Measurements from ENCODE around the gene SLC38A6. TPM values are rescaled to one million over a fixed set of nuclear protein-coding genes. Genes with fewer than 3 reads are reported as not detected.

Gene SLC38A6
- total RNA-seq, 1 donor from 2014 or later = 19.0 TPM

DNA sequence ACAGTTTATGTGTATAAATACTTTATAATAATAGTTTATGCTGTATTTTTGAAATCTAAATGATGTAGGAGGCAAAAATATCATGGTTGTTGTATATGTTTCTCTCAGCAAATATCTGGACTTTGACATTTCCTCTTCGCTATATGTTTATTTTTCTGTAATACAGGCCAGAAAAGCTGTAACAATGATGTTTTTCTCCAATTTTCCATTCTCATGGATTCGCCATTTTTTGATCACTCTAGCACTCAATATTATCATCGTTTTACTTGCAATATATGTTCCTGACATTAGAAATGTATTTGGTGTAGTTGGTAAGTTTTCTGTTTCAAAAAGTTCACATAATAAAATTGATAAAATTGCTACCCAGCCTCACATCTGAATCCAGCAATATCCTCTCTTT, 70.6 kb downstream of the SLC38A6 start:
- no peak for DNase-seq (ENCODE audit: low spot score)
- Histone ChIP-seq H4K20me1 (ENCODE audit: low read depth) (no peaks in the 10 kb centered on the region), H3K4me1 (peaks cover 9% of the 10 kb centered on the region), H3K36me3 (no peaks in the 10 kb centered on the region), H3K27me3 (no peaks in the 10 kb centered on the region), H3K9ac (no peak overlapping the region), H3K4me2 (no peak overlapping the region), H3F3A (ENCODE audit: low read depth) (no peaks in the 10 kb centered on the region), H3K9me3 (ENCODE audit: low read depth) (no peaks in the 10 kb centered on the region), H2AFZ (replicated peaks) (no peak overlapping the region), H3K79me2 (ENCODE audit: low read depth) (no peaks in the 10 kb centered on the region), H3K4me3 (no peak overlapping the region), H3K27ac (no peak overlapping the region)
- H3K9me3 Mint-ChIP-seq = peaks cover 19% of the 10 kb centered on the region
- H3K27ac Mint-ChIP-seq = no peak overlapping the region
- no peaks in the 10 kb centered on the region for H3K27me3 Mint-ChIP-seq (ENCODE audit: insufficient read depth, low read depth)
- no peak for TF ChIP-seq EZH2 (IDR thresholded peaks at IDR 0.05)
- no peak for TF ChIP-seq EZH2phosphoT487 (IDR thresholded peaks at IDR 0.05)
- TF ChIP-seq, protein P1, sequence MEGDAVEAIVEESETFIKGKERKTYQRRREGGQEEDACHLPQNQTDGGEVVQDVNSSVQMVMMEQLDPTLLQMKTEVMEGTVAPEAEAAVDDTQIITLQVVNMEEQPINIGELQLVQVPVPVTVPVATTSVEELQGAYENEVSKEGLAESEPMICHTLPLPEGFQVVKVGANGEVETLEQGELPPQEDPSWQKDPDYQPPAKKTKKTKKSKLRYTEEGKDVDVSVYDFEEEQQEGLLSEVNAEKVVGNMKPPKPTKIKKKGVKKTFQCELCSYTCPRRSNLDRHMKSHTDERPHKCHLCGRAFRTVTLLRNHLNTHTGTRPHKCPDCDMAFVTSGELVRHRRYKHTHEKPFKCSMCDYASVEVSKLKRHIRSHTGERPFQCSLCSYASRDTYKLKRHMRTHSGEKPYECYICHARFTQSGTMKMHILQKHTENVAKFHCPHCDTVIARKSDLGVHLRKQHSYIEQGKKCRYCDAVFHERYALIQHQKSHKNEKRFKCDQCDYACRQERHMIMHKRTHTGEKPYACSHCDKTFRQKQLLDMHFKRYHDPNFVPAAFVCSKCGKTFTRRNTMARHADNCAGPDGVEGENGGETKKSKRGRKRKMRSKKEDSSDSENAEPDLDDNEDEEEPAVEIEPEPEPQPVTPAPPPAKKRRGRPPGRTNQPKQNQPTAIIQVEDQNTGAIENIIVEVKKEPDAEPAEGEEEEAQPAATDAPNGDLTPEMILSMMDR (IDR thresholded peaks at IDR 0.05) = no peak
- no peak overlapping the region for H3K4me3 Mint-ChIP-seq
- peaks cover 16% of the 10 kb centered on the region for H3K4me1 Mint-ChIP-seq
- peaks cover 11% of the 10 kb centered on the region for H3K36me3 Mint-ChIP-seq

DNA sequence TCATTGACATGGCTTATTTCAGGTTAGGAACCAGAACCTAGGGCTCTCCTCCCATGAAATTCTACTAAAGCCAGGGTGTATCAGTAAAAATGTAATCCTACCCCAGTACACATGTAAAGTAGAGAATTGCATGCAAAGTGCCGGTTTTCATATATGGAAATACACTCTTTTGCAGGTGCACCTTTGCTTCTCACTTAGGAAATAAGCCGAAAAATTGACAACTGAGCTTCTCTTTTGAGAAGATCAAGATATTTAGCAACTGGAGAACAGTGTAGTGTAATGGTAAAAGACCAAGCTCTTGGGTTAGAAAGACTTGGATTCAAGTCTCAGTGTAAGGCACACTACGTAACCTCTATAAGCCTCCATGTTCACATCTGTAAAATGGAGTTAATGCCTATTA, 82.4 kb downstream of the SLC38A6 start:
- Histone ChIP-seq H2AFZ (replicated peaks) (no peak overlapping the region), H3K79me2 (ENCODE audit: low read depth) (no peaks in the 10 kb centered on the region), H3K4me1 (no peaks in the 10 kb centered on the region), H3K9ac (no peak overlapping the region), H3K9me3 (ENCODE audit: low read depth) (no peaks in the 10 kb centered on the region), H3K4me3 (no peak overlapping the region), H3K36me3 (no peaks in the 10 kb centered on the region), H3K27me3 (no peaks in the 10 kb centered on the region), H4K20me1 (ENCODE audit: low read depth) (no peaks in the 10 kb centered on the region), H3K27ac (no peak overlapping the region), H3F3A (ENCODE audit: low read depth) (no peaks in the 10 kb centered on the region), H3K4me2 (no peak overlapping the region)
- Mint-ChIP-seq H3K36me3 (peaks cover 9% of the 10 kb centered on the region), H3K4me1 (no peaks in the 10 kb centered on the region), H3K27ac (no peak overlapping the region), H3K27me3 (ENCODE audit: insufficient read depth, low read depth) (no peaks in the 10 kb centered on the region), H3K9me3 (peaks cover 4% of the 10 kb centered on the region), H3K4me3 (no peak overlapping the region)
- DNase-seq (ENCODE audit: low spot score) = no peak
- TF ChIP-seq EZH2 (IDR thresholded peaks at IDR 0.05) (no peak), EZH2phosphoT487 (IDR thresholded peaks at IDR 0.05) (no peak)
- TF ChIP-seq, protein P1 (IDR thresholded peaks at IDR 0.05) = no peak

DNA sequence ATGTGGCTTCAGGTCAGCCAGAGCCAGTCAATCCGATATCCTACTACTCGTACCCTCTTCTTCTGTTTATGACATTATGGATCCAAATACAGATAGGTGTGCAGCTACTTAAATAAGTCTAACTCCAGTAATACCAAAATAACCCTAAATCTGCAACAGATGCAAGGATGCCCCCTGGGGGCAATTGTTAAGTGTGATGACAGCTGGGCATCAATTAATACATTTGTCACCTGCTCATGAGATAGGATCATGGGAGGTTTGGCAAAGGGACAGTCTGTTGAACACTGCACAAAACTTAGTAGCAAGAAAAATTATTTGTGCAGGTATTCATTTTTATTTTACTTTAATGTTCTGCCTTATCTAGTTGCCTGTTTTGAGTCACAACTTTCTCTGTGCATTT, 83.2 kb downstream of the SLC38A6 start:
- no peaks in the 10 kb centered on the region for H3K27me3 Mint-ChIP-seq (ENCODE audit: insufficient read depth, low read depth)
- H3K4me1 Mint-ChIP-seq = no peaks in the 10 kb centered on the region
- Histone ChIP-seq H3K9ac (no peak overlapping the region), H3F3A (ENCODE audit: low read depth) (no peaks in the 10 kb centered on the region), H4K20me1 (ENCODE audit: low read depth) (no peaks in the 10 kb centered on the region), H3K27me3 (no peaks in the 10 kb centered on the region), H3K79me2 (ENCODE audit: low read depth) (no peaks in the 10 kb centered on the region), H2AFZ (replicated peaks) (no peak overlapping the region), H3K4me2 (no peak overlapping the region), H3K36me3 (no peaks in the 10 kb centered on the region), H3K27ac (no peak overlapping the region), H3K4me3 (no peak overlapping the region), H3K4me1 (no peaks in the 10 kb centered on the region), H3K9me3 (ENCODE audit: low read depth) (no peaks in the 10 kb centered on the region)
- peaks cover 9% of the 10 kb centered on the region for H3K36me3 Mint-ChIP-seq
- TF ChIP-seq EZH2 (IDR thresholded peaks at IDR 0.05) (no peak), EZH2phosphoT487 (IDR thresholded peaks at IDR 0.05) (no peak)
- TF ChIP-seq, protein P1 (IDR thresholded peaks at IDR 0.05) = no peak
- H3K4me3 Mint-ChIP-seq = no peak overlapping the region
- H3K9me3 Mint-ChIP-seq = peaks cover 4% of the 10 kb centered on the region
- DNase-seq (ENCODE audit: low spot score) = no peak
- H3K27ac Mint-ChIP-seq = no peak overlapping the region
